Retinal pigment epithelial cell (primary cell): ENCODE measurements around the gene CRIP1.

ENCODE experiments used
- DNase-seq: peaks from one replicate; pipeline ENCODE4 v3.0.0-alpha.2; 2010; ENCODE audit warnings: low read depth
- H3K4me3 ChIP-seq: 2 replicates; pipeline ENCODE4 v1.5.1; 2011; ENCODE audit warnings: mild to moderate bottlenecking, low read length, control low read depth, moderate library complexity
- CTCF ChIP-seq: conservative IDR thresholded peaks from 2 replicates; pipeline ENCODE4 v1.5.1; 2011; ENCODE audit warnings: low read depth, low read length, control low read depth, inconsistent platforms

CRIP1 gene

GRCh38 chr14:105532735-105533141 is 46.1 kb downstream of the CRIP1 start:
- H3K4me3 ChIP-seq = no peak overlapping the region
- DNase-seq = no peak
- peak; percentile 58 for TF ChIP-seq CTCF

DNA sequence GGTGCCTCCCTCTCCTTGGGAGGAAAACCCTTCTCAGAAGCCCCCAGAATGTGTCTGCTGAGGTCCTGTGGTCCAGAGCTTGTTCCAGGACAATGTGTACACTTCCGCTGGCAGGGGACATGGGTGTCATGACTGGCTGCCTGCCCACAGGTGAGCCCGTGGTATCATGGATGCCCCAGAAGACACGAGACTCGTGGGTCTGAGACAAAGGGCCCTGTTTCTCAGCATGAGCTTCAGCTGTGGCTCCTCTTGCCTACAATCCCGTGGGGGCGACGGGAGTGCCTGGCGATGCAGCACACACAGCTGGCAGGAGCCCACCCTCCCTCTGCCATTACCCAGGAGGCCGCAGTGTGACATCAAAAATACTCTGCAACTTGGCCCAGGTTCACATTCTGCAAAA is 46.7 kb downstream of the CRIP1 start:
- no peak for DNase-seq
- TF ChIP-seq CTCF = no peak
- no peak overlapping the region for H3K4me3 ChIP-seq

DNA sequence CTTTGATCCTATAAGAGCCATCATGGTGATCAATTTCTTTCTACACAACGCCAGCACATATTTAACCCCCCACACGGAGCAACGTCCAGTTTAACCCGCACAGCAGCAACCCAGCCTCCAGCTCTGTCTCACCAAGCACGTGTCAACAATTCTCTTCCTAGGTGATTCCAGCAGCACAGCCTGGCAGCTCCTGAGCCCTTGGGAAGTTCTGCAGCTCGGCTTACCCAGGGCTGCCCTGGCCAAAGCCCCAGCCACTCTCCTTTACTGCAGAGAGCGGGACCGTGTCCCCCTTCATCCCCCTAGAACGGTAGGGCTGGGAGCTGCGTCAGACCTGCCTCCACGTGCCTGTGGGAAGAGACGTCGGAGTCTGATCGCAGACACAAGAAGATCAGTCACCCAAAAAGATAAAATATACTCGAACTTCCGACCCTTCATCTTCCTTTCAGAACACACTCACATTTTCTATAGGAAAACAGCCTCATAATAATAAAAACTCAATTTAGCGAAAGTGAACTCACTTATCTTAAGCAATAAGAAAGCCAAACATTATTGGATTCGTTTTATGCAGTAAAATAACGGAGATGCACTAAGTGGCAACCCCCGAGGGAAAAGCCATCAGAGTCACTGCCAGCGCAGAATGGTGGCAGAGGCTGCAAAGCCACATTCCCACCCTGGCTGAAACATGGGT is 47.3 kb downstream of the CRIP1 start:
- H3K4me3 ChIP-seq = no peak overlapping the region
- no peak for TF ChIP-seq CTCF
- no peak for DNase-seq

DNA sequence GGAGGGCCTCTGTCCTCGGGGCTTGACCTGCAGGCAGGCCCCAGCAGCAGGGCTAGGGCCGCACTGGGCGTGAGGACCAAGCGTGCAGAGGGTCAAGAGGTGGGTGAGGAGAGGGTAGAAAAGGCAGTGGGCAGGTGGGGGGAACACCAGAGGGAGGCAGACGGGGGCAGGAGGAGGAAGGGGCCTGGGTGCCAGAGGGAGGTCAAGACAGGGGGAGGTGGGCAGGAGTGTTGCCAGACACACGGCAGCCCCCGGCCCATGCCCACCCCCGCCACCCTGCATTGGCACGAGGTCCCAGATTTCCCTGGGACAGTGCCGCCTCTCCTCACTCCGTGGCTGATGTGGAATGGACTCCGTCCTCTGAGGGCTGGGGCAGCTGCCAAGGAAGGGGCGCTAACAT is 47.9 kb downstream of the CRIP1 start:
- no peak for TF ChIP-seq CTCF
- no peak overlapping the region for H3K4me3 ChIP-seq
- no peak for DNase-seq

DNA sequence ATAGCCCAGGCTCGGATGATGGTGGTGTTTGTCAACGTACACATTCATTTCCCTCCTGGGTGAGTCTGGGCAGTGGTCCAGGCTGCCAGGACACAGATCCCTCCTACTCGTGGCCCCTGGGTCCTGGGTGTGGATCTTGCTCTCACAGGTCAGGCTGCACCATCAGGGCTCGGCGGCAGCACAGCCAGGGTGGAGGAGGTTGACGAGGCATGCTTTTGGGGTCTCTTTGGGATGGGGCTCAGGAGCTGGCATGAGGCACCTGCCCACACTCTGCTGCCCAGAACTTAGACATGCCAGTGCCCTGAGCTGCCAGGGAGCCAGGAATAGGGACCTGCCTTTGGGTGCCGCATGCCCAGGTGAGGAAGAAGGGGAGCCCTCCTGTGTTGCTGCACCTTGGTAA is 49.4 kb downstream of the CRIP1 start:
- no peak for DNase-seq
- TF ChIP-seq CTCF = no peak
- no peak overlapping the region for H3K4me3 ChIP-seq

GRCh38 chr14:105536691-105537579 is 50.2 kb downstream of the CRIP1 start:
- DNase-seq = no peak
- H3K4me3 ChIP-seq = no peak overlapping the region
- TF ChIP-seq CTCF = no peak
